Vagina (tissue), 2 donors: ENCODE results near the gene SERPINA4. TPM values are rescaled to one million over a fixed set of nuclear protein-coding genes. Genes with fewer than 3 reads are reported as not detected.

Source experiments
- DNase-seq, 2 donors: peaks; one replicate each; pipeline ENCODE4 v3.0.0-alpha.2; 2017; ENCODE audit errors: extremely low spot score in 2 of 2
- H3K27ac ChIP-seq: fragments of 200-600 bp; sonication (generic); one replicate; pipeline ENCODE4 v1.5.1; 2019
- H3K27me3 ChIP-seq: fragments of 200-600 bp; sonication (generic); one replicate; pipeline ENCODE4 v1.5.1; 2019
- H3K36me3 ChIP-seq, 2 donors: fragments of 200-600 bp; sonication (generic); one replicate each; pipeline ENCODE4 v1.5.1; 2017 to 2019
- H3K4me1 ChIP-seq: fragments of 200-600 bp; sonication (generic); one replicate; pipeline ENCODE4 v1.5.1; 2019
- H3K4me3 ChIP-seq, 2 donors: fragments of 200-600 bp; sonication (generic); 1 replicate in 1 of 2; 2 replicates in 1 of 2; pipeline ENCODE4 v1.5.1; 2016 to 2019
- H3K9me3 ChIP-seq: fragments of 200-600 bp; sonication (generic); one replicate; pipeline ENCODE4 v1.5.1; 2019
- CTCF ChIP-seq, 3 experiments: fragments of 450-650 bp in 2 of 3; fragments of 200-600 bp in 1 of 3; sonication (generic) in 1 of 3; IDR thresholded peaks; one replicate each; pipeline ENCODE4 v1.5.1; 2017 to 2019; ENCODE audit warnings: antibody characterized with exemption in 3 of 3, mild to moderate bottlenecking in 2 of 3, moderate library complexity in 2 of 3
- POLR2A ChIP-seq, 2 donors: fragments of 450-650 bp; IDR thresholded peaks; one replicate each; pipeline ENCODE4 v1.6.1; 2017; ENCODE audit warnings: antibody characterized with exemption in 2 of 2, mild to moderate bottlenecking in 2 of 2, moderate library complexity in 2 of 2
- POLR2AphosphoS5 ChIP-seq, 2 donors: sonication (generic); formaldehyde crosslinking; IDR thresholded peaks; one replicate each; pipeline ENCODE4 v1.9.0; 2017; ENCODE audit warnings: antibody characterized with exemption in 2 of 2, mild to moderate bottlenecking in 2 of 2, low read depth in 1 of 2; ENCODE audit not compliant: insufficient read depth in 1 of 2
- intact Hi-C: fragments of 100-400 bp; cut with DNase I; formaldehyde crosslinking; loops from one replicate; pipeline ENCODE4 v1.15.1; 2023
- total RNA-seq: library from RNA; depleted of rRNA; stranded (reverse); fragments of >200 nt; gene quantifications from one replicate; pipeline ENCODE4 v1.2.3, GENCODE V29; 2016

SERPINA4 gene
- total RNA-seq, 1 donor from 2014 or later: not detected

GRCh38 chr14:94547151-94547680 is 14.0 kb upstream of the SERPINA4 start:
- Histone ChIP-seq H3K27me3 (no peaks in the 10 kb centered on the region), H3K9me3 (no peaks in the 10 kb centered on the region), H3K4me3 (no peak overlapping the region), H3K4me1 (peaks cover 12% of the 10 kb centered on the region), H3K27ac (no peak overlapping the region), H3K36me3 (no peaks in the 10 kb centered on the region)
- DNase-seq: peak; percentile 70 to 87
- TF ChIP-seq POLR2A (IDR thresholded peaks at IDR 0.05): no peak
- no peak for TF ChIP-seq CTCF (IDR thresholded peaks at IDR 0.05)
- no peak for TF ChIP-seq POLR2AphosphoS5 (IDR thresholded peaks at IDR 0.05; ENCODE audit: insufficient read depth in 1 of 2, low read depth in 1 of 2)
- intact Hi-C loops: no loop called here

GRCh38 chr14:94547726-94548125 is 13.5 kb upstream of the SERPINA4 start:
- intact Hi-C loops: no loop called here
- Histone ChIP-seq H3K4me1 (peaks cover 10% of the 10 kb centered on the region), H3K27ac (no peak overlapping the region), H3K4me3 (no peak overlapping the region), H3K27me3 (no peaks in the 10 kb centered on the region), H3K9me3 (no peaks in the 10 kb centered on the region), H3K36me3 (no peaks in the 10 kb centered on the region)
- TF ChIP-seq POLR2A (IDR thresholded peaks at IDR 0.05) (no peak), POLR2AphosphoS5 (IDR thresholded peaks at IDR 0.05; ENCODE audit: insufficient read depth in 1 of 2, low read depth in 1 of 2) (no peak), CTCF (IDR thresholded peaks at IDR 0.05) (no peak)
- no peak for DNase-seq

GRCh38 chr14:94548131-94548998 is 12.9 kb upstream of the SERPINA4 start:
- no peak for TF ChIP-seq CTCF (IDR thresholded peaks at IDR 0.05)
- H3K4me3 ChIP-seq: no peak overlapping the region
- intact Hi-C loops: no loop called here

GRCh38 chr14:94548999-94549985 is 11.9 kb upstream of the SERPINA4 start:
- Histone ChIP-seq H3K4me3 (no peak overlapping the region), H3K9me3 (no peaks in the 10 kb centered on the region), H3K36me3 (no peaks in the 10 kb centered on the region), H3K27me3 (no peaks in the 10 kb centered on the region), H3K4me1 (peaks cover 8% of the 10 kb centered on the region), H3K27ac (no peak overlapping the region)
- TF ChIP-seq POLR2A (IDR thresholded peaks at IDR 0.05) (no peak), CTCF (IDR thresholded peaks at IDR 0.05) (peak; percentile 48 to 89 (median 88))
- peak; percentile 81 to 83 for DNase-seq
- intact Hi-C loops: no loop called here

More at GRCh38 chr14:94548131-94548998, 12.9 kb upstream of the SERPINA4 start:
- no peaks in the 10 kb centered on the region for H3K36me3 ChIP-seq
- H3K4me1 ChIP-seq: peaks cover 8% of the 10 kb centered on the region
- H3K27me3 ChIP-seq: no peaks in the 10 kb centered on the region
- DNase-seq: peak; percentile 40 to 84
- no peak overlapping the region for H3K27ac ChIP-seq
- H3K9me3 ChIP-seq: no peaks in the 10 kb centered on the region
